Measurements from ENCODE around the gene TMEM128.
"Not testable (repeated sequence)": the region's sequence is repeated elsewhere in the genome, so short reads cannot be mapped to it uniquely, and the experiment has no call there.

TMEM128 gene

GRCh38 chr4:4247696-4248028 is 361 bp downstream of the TMEM128 start:
- peak overlapping the region; percentile 91 for H3K4me3 ChIP-seq (ENCODE audit: low read depth, low read length)
- TF ChIP-seq, protein P1, sequence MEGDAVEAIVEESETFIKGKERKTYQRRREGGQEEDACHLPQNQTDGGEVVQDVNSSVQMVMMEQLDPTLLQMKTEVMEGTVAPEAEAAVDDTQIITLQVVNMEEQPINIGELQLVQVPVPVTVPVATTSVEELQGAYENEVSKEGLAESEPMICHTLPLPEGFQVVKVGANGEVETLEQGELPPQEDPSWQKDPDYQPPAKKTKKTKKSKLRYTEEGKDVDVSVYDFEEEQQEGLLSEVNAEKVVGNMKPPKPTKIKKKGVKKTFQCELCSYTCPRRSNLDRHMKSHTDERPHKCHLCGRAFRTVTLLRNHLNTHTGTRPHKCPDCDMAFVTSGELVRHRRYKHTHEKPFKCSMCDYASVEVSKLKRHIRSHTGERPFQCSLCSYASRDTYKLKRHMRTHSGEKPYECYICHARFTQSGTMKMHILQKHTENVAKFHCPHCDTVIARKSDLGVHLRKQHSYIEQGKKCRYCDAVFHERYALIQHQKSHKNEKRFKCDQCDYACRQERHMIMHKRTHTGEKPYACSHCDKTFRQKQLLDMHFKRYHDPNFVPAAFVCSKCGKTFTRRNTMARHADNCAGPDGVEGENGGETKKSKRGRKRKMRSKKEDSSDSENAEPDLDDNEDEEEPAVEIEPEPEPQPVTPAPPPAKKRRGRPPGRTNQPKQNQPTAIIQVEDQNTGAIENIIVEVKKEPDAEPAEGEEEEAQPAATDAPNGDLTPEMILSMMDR (IDR thresholded peaks at IDR 0.05; ENCODE audit: low read depth, low read length, missing control alignments): no peak
- in situ Hi-C loops (cut with HindIII; ENCODE audit: low sequenced_read_pairs): no loop called here
- no peak for DNase-seq (ENCODE audit: low read depth)

- in situ Hi-C loops (cut with HindIII; ENCODE audit: low sequenced_read_pairs): no loop called here
- no peak overlapping the region for H3K4me3 ChIP-seq (ENCODE audit: low read depth, low read length)
- TF ChIP-seq, protein P1 (IDR thresholded peaks at IDR 0.05; ENCODE audit: low read depth, low read length, missing control alignments): no peak
- no peak for DNase-seq (ENCODE audit: low read depth)
These were observed 2.9 kb downstream of the TMEM128 start for GRCh38 chr4:4245172-4245571.

GRCh38 chr4:4239551-4239950 is 8.5 kb downstream of the TMEM128 start:
- in situ Hi-C loops (cut with HindIII; ENCODE audit: low sequenced_read_pairs); H3K4me3 ChIP-seq (ENCODE audit: low read depth, low read length); DNase-seq (ENCODE audit: low read depth): not testable (repeated sequence)

DNA sequence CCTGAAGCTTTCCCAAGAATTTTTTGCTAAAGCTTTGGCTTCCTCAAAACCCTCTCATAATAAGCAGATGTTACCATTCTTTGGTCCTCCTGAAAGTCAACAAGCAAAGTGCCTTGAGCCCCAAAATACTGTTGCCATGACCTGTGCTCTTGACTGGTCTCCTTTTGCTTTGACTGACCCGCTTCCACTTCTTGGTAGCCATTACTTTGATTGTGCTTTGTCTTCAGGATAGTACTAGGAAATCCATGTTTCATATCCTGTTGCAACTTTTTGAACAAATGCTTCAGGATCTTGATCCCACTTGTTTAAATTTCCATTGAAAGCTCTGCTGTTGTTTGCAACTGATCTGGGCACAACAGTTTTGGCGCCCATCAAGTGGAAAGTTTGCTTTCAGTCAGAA is 14.4 kb downstream of the TMEM128 start:
- in situ Hi-C loops (cut with HindIII; ENCODE audit: low sequenced_read_pairs): no loop called here
- DNase-seq (ENCODE audit: low read depth): no peak

DNA sequence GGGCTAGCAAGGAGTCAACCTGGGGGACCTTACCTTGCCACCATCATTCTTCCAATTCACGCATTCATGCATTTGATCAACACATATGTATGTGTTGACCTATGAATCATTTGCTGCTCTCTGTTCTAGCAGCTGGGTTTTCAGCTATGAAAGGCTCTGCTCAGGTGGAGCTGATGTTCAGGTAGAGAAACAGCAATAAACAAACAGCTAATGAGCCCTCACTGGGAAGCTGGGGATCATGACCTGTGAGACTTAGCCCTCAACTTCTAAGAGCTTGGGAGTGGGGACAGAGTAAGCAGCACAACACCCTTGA is 19.7 kb downstream of the TMEM128 start:
- TF ChIP-seq, protein P1 (IDR thresholded peaks at IDR 0.05; ENCODE audit: low read depth, low read length, missing control alignments): no peak
- no peak for DNase-seq (ENCODE audit: low read depth)
- in situ Hi-C loops (cut with HindIII; ENCODE audit: low sequenced_read_pairs): no loop called here
- H3K4me3 ChIP-seq (ENCODE audit: low read depth, low read length): no peak overlapping the region

More for the DNA sequence above, 14.4 kb downstream of the TMEM128 start:
- TF ChIP-seq, protein P1 (IDR thresholded peaks at IDR 0.05; ENCODE audit: low read depth, low read length, missing control alignments): no peak
- H3K4me3 ChIP-seq (ENCODE audit: low read depth, low read length): no peak overlapping the region

DNA sequence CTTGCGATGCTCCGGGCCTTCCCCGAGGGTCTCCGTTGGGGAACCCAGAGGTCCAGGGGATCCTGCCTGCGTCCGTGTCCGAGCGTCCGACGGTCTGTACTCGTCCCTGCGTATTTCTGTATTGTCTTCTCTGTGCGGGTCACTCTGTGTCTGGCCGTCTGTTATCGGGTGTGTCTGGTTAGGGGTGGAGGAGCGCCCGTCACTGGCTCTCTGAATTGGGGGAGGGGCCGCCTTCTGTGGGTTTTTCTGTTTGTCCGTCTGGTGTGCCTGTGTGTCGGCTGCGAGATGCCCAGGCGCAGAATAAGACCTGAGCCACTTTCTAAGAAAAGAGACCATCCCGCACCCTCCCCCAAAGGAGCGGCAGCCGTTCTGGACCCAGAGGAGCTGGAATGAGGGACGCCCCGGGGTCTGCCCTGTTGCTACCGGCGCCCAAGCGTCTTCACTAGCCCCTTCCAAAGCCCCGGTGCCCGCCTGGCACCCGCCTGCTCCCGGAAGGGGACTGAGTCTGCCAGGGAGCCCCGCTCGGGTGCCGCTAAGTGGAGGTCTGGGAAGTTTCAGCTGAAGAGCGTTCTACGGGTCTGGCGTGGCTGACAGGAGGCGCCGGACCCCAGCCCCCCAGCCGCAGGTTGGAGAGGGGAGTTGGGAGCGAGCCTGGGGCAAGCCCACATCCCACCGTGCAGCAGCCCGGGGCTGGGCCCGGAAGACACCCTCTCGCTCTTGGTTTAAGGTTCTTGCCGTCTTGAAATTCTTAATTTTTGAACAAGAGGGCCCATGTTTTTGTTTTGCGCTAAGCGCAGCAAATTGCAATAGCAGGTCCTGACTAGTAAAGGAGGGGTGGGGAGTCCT is 20.3 kb downstream of the TMEM128 start:
- in situ Hi-C loops (cut with HindIII; ENCODE audit: low sequenced_read_pairs): no loop called here
- TF ChIP-seq, protein P1 (IDR thresholded peaks at IDR 0.05; ENCODE audit: low read depth, low read length, missing control alignments): no peak
- H3K4me3 ChIP-seq (ENCODE audit: low read depth, low read length): no peak overlapping the region
- DNase-seq (ENCODE audit: low read depth): no peak

DNA sequence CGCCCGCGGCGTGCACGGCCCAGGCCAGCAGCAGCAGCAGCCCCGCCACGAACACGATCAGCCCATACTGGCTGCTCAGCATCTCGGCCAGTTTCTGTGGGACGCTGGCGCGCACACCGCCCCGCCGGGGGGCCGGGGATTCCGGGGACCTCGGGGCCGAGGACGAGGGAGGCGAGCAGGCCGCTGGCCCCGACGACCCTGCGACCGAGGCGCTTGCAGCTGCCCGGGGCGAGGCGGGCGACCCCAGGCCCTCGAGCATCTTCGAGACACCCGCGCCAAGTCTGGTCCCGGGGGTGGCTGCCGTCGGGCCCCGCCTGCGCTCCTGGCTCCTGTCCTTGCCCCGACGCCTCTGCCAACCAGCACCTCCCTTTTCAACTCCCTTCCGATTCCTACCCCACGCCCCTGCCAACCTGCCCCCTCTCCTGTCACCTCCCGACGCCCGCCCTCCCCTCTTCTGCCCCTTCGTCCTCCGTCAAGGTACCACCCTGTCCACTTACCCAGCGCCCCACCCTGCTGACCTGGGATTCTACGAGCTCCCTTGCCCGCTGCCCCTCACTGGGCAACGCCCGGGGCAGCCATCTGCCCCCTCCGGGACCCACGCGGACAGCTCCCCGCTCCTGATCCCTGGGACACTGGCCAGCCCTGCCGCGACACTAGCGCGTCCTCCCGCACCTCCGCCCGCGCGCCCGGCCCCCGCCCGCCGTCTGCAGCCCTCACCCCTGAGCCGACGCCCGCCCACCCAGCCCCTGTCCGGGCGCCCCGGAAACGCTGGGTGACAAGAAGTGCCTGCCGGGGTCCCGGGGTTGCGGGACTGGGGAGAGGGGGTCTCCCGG is 21.2 kb downstream of the TMEM128 start, which contains the start of gene OTOP1:
OTOP1 (minus strand) TSS at position 324 of the 833 bp plus-strand sequence; CDS start at position 259, 65 bp downstream.
- TF ChIP-seq, protein P1 (IDR thresholded peaks at IDR 0.05; ENCODE audit: low read depth, low read length, missing control alignments): no peak
- no peak within 1 kb of the TSS for H3K4me3 ChIP-seq (ENCODE audit: low read depth, low read length)
- in situ Hi-C loops (cut with HindIII; ENCODE audit: low sequenced_read_pairs): no loop called here
- no peak for DNase-seq (ENCODE audit: low read depth)

Data from astrocyte of the cerebellum (primary cell).